Aorta (tissue), 5 donors: ENCODE results near the gene BOD1. TPM values are rescaled to one million over a fixed set of nuclear protein-coding genes. Genes with fewer than 3 reads are reported as not detected.

Source experiments
- ATAC-seq: fragments of 200-7000 bp; cut with Tn5 transposase; one replicate; pipeline ENCODE4 v1.9.1; 2022; ENCODE audit warnings: moderate library complexity; ENCODE audit not compliant: low FRiP score
- DNase-seq, 2 donors: peaks; one replicate each; pipeline ENCODE4 v3.0.0-alpha.2; 2020
- H3K27ac ChIP-seq, 2 donors: one replicate each; pipeline ENCODE4 v1.5.1; 2013; ENCODE audit warnings: low read length in 2 of 2, mild to moderate bottlenecking in 2 of 2, moderate library complexity in 2 of 2, control low read depth in 1 of 2, inconsistent platforms in 1 of 2, low read depth in 1 of 2
- H3K27me3 ChIP-seq, 2 donors: one replicate each; pipeline ENCODE4 v1.6.1; 2013; ENCODE audit warnings: control low read depth in 1 of 2, low read length in 1 of 2, mild to moderate bottlenecking in 1 of 2, moderate library complexity in 1 of 2; ENCODE audit not compliant: insufficient read depth in 2 of 2, control insufficient read depth in 1 of 2
- H3K36me3 ChIP-seq, 2 donors: one replicate each; pipeline ENCODE4 v1.6.1; 2013; ENCODE audit warnings: control low read depth in 1 of 2, low read length in 1 of 2, mild to moderate bottlenecking in 1 of 2; ENCODE audit not compliant: insufficient read depth in 2 of 2, control insufficient read depth in 1 of 2
- H3K4me1 ChIP-seq, 2 donors: one replicate each; pipeline ENCODE4 v1.6.1; 2013; ENCODE audit warnings: low read length in 2 of 2, control low read depth in 1 of 2, mild to moderate bottlenecking in 1 of 2, moderate library complexity in 1 of 2; ENCODE audit not compliant: insufficient read depth in 2 of 2, control insufficient read depth in 1 of 2
- H3K4me3 ChIP-seq, 2 donors: one replicate each; pipeline ENCODE4 v1.5.1; 2013; ENCODE audit warnings: low read length in 2 of 2, control low read depth in 1 of 2, mild to moderate bottlenecking in 1 of 2
- H3K9me3 ChIP-seq: one replicate; pipeline ENCODE4 v1.6.1; 2013; ENCODE audit warnings: mild to moderate bottlenecking, low read length; ENCODE audit not compliant: control insufficient read depth
- WGBS, 2 donors: extraction: QIAGEN DNeasy Blood & Tissue Kit; methylation state at CpG; one replicate each; pipeline ENCODE4 v1.1.7; 2013; 5-methylcytosine and 5-hydroxymethylcytosine counted together
- intact Hi-C, 2 donors: fragments of 100-400 bp; cut with DNase I; formaldehyde crosslinking; loops; one replicate each; pipeline versions ENCODE4 v1.14.2 to v1.15.0; 2022
- polyA plus RNA-seq, 2 donors: library from polyadenylated mRNA; stranded (reverse); fragments of 200-250 nt; gene quantifications; one replicate each; pipeline ENCODE4 v1.2.3, GENCODE V29; 2013
- total RNA-seq, 2 donors: library from RNA; stranded (reverse); fragmentation: NEBNext Ultra II Directional; extraction: Animal tissue kit (Norgen Biotek cat#: 25700); gene quantifications; one replicate each; pipeline ENCODE4 v1.2.1, GENCODE V29; 2021
- donor health status: healthy with polysubstance abuse.
- donor health status: Bipolar disorder and iron deficiency.
- donor health status: DM: no; HTN: no; CAD: no.
- donor health status: DM: no; HTN: no; CAD: no.
- donor health status: DM: yes; HTN: yes; CAD: no.

BOD1 gene
- total and polyA plus RNA-seq, 4 donors, result 27.8 to 48.8 (median 34.3) TPM

DNA sequence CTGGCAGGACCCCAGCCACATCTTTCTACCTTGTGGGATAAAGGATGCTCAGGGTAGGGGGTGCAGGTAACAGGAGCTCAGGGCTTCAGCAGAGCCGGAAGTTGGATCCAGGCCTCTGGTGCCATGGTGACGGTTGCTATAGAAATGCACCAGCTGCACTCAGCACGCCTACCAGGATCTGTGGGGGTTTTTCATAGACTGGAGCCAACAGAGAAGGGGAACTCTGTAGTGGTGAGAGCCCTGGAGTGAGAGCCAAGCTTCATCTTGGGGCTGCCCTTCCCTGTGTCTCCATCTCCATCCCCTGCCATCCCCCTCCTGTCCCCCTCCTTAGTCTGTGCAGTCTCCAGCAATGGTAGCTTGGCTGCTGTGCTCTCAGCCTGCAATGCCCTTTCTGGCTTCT lies 27.5 kb upstream of the BOD1 start:
- intact Hi-C loops, result no loop called here
- H3K27me3 ChIP-seq, result no peaks in the 10 kb centered on the region
- ATAC-seq (no peak), DNase-seq (no peak)
- no peaks in the 10 kb centered on the region for H3K9me3 ChIP-seq
- no peak overlapping the region for H3K27ac ChIP-seq
- H3K4me1 ChIP-seq, result no peaks in the 10 kb centered on the region
- WGBS, 2 donors, result 67 to 75% methylated on average over 3 of the region's 3 CpGs
- no peak overlapping the region for H3K4me3 ChIP-seq
- H3K36me3 ChIP-seq, result no peaks in the 10 kb centered on the region

DNA sequence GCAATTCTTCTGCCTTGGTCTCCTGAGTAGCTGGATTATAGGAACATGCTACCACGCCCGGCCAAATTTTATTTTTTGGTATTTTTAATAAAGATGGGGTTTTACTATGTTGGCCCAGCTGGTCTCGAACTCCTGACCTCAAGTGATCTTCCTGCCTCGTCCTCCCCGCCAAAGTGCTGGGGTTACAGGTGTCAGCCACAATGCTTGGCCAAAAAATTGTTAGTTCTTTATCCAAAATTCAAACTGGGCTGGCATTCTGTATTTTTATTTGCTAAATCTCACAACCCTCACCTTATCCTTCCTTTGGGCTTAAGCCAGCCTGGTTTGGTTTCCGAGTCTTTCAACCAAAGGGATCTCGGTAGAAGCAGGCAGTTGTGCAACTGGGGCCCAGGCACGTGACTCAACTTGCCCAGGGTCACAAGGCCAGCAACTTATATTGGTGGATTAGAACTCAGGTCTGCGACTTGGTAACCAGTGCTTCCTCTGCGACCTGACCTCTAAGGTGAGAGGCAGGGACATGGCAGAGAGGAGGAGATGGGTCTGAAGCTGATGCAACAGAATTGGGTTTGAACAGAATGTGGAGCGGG lies 26.5 kb upstream of the BOD1 start:
- Histone ChIP-seq H3K27me3 (no peaks in the 10 kb centered on the region), H3K4me1 (no peaks in the 10 kb centered on the region), H3K36me3 (no peaks in the 10 kb centered on the region), H3K9me3 (no peaks in the 10 kb centered on the region), H3K27ac (no peak overlapping the region), H3K4me3 (no peak overlapping the region)
- ATAC-seq, result no peak
- DNase-seq, result no peak
- 95 to 97% methylated on average over 11 of the region's 11 CpGs for WGBS, 2 donors
- intact Hi-C loops, result no loop called here

DNA sequence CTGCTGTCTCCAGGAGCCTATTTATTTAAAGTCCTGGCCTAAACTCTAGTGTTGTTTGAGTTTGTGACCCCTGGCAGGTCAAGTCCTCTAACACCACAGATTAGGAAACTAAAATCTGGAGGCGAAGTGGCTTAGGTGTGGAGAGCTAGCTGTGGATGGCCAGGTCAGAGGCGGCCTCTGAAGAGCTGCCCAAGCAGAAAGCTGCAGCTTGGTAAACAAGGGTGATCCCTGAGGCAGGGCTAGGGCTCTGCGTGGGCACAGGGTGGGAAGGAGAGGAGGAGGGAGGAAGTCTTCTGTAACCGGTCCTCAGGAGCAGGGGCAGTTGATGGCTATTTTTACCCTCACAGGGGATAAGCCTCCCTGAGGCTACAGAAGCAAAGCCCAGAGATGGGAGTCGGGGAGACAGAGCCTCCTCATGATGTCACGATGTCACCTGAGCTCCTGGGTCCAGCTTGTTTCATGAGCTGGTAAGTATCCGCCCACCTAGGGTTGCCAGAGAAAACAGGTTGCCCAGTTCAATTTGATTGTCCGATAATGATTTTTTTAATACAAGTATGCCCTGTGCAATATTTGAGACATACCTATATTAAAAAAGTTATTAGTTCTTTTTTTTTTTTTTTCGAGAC lies 25.9 kb upstream of the BOD1 start:
- Histone ChIP-seq H3K4me3 (no peak overlapping the region), H3K27ac (no peak overlapping the region), H3K27me3 (no peaks in the 10 kb centered on the region), H3K36me3 (no peaks in the 10 kb centered on the region), H3K9me3 (no peaks in the 10 kb centered on the region), H3K4me1 (no peaks in the 10 kb centered on the region)
- ATAC-seq, result no peak
- WGBS, 2 donors, result 86 to 90% methylated on average over 9 of the region's 9 CpGs
- no peak for DNase-seq
- intact Hi-C loops, result no loop called here

DNA sequence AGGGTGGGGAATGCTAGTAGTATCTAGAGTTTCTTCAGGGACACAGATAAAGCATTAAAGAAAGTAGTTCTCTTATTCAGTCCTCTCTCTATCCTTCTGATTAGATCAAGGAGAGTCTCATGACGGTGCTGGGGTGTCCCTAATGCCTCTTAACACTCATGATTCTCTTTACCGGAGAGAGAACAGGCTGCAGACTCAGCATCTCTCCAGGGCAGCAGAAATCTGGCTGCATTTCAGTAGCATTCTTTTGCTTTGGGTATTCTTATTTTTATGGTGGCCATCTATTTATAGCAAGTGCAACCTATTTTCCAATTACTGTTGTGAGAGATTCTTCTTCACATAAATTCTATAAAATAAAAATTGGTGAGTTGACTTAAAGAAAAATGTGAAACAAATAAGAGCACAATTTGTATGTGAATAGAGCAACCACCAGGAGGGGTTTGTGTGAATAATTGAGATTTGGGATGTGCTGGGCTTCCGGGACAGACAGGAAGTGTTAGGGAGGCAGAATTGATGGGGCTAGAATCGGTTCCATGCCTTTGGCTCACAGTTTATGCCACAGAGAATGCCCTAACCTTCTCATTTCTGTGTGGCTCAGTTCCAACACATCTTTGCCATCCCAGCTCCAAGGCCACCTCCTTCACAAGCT lies 23.8 kb upstream of the BOD1 start:
- no peaks in the 10 kb centered on the region for H3K4me1 ChIP-seq
- DNase-seq, result no peak
- H3K9me3 ChIP-seq, result no peaks in the 10 kb centered on the region
- H3K4me3 ChIP-seq, result no peak overlapping the region
- intact Hi-C loops, result no loop called here
- H3K36me3 ChIP-seq, result no peaks in the 10 kb centered on the region
- 29 to 30% methylated on average over 4 of the region's 4 CpGs for WGBS, 2 donors
- no peaks in the 10 kb centered on the region for H3K27me3 ChIP-seq
- no peak overlapping the region for H3K27ac ChIP-seq
- no peak for ATAC-seq

DNA sequence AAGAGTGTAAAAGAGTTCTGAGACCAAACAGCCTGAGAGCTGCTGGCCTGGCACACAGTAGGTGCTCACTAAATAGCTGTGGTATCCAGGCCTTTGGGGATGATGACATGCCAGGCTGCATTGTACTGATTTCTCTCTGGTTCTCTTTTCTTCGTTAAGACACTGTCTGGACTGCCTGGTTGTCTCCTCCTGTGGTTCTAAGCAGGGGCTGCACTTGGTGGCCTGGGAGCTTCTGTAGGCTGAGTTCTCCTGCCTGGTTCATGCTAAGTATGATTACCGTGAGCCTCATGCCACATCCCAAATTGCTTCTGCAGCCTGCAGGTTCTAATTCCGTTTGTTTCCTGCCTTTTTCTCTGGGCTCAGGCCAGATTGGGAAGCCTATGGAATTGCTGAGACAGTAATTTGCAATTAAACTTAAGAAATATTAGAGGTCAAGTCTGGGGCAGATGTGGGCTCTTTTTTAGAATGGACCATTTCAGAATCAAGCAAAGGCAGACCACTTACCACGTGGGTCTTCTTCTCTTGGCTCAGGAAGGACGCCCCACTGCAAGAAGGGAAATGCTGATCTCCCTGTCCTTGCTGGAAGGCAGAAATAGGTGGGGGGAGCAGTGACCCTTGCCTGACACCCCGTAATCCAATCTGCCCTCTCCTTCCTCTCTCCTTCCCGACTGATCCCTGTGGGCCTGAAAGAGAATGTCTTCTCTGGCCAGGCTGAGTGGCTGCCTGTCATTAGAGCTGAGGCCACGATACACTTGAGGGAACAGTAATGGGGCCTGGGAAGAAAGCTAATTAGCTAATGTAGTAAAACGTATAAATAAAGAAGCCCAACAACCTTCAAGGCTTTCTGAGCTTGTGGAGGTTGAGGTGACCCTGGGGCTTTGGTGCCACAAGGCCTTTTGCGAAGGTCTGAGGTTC lies 21.9 kb upstream of the BOD1 start:
- DNase-seq, result no peak

DNA sequence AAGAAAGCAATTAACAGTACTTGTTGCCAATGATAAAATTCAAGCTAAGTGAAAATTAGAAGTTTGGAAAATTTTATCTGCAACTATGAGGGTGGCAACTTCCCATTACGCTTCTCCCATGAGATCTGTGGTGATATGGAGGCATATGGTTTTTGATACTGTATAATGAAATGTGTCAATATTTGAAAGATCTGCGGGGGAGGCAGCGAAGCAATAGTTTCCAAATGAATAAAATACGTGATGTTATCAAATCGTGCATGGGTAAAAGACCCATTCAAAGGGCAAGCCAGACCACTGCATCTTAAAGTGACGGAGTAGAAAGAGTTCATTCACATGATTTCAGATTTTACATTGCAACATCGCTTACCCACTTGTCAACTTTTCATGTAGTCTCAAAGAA lies 20.9 kb upstream of the BOD1 start:
- H3K27me3 ChIP-seq, result no peaks in the 10 kb centered on the region
- H3K4me1 ChIP-seq, result no peaks in the 10 kb centered on the region
- ATAC-seq (no peak), DNase-seq (no peak)
- intact Hi-C loops, result no loop called here
- H3K36me3 ChIP-seq, result no peaks in the 10 kb centered on the region
- no peaks in the 10 kb centered on the region for H3K9me3 ChIP-seq
- H3K27ac ChIP-seq, result no peak overlapping the region
- no peak overlapping the region for H3K4me3 ChIP-seq
- 87% methylated on average over 7 of the region's 7 CpGs for WGBS, 2 donors

More for the DNA sequence above, 21.9 kb upstream of the BOD1 start:
- no peaks in the 10 kb centered on the region for H3K27me3 ChIP-seq
- H3K9me3 ChIP-seq, result no peaks in the 10 kb centered on the region
- H3K27ac ChIP-seq, result no peak overlapping the region
- ATAC-seq, result no peak
- H3K36me3 ChIP-seq, result no peaks in the 10 kb centered on the region
- H3K4me1 ChIP-seq, result no peaks in the 10 kb centered on the region
- 84 to 87% methylated on average over 10 of the region's 10 CpGs for WGBS, 2 donors
- H3K4me3 ChIP-seq, result no peak overlapping the region
- intact Hi-C loops, result no loop called here

DNA sequence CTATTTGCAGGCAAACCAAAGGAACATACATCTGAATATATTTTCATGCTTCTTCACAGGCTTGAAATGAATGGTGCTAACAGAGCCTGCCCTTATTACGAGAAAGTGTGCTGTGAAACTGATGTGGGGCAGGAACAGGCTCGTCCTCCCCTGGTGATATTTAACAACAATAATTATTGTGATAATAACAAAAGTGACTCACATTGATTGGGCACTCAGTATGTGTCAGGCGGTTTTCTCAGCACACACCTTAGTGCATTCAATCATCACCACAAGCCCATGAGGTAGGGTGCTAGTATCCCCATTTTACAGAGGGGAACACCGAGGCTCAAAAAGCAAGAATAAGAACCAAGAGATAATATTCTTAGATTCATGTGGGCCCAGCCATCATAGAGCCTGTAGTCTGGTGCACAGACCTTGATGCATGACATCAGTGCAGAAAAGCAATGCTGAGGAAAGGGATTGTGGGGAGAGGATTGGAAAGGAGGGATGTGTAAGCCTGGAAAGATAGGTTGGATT lies 18.1 kb upstream of the BOD1 start:
- intact Hi-C loops, result loop anchor here in 1 of 2 donors (5.0 kb wide), 1 partner anchor 198 kb away; no protein-coding TSS in a partner anchor
- H3K9me3 ChIP-seq, result no peaks in the 10 kb centered on the region
- ATAC-seq, result no peak
- H3K27me3 ChIP-seq, result no peaks in the 10 kb centered on the region
- no peak overlapping the region for H3K27ac ChIP-seq
- H3K4me1 ChIP-seq, result no peaks in the 10 kb centered on the region
- WGBS, 2 donors, result 94 to 96% methylated on average over 4 of the region's 4 CpGs
- no peak overlapping the region for H3K4me3 ChIP-seq
- DNase-seq, result no peak
- H3K36me3 ChIP-seq, result no peaks in the 10 kb centered on the region

DNA sequence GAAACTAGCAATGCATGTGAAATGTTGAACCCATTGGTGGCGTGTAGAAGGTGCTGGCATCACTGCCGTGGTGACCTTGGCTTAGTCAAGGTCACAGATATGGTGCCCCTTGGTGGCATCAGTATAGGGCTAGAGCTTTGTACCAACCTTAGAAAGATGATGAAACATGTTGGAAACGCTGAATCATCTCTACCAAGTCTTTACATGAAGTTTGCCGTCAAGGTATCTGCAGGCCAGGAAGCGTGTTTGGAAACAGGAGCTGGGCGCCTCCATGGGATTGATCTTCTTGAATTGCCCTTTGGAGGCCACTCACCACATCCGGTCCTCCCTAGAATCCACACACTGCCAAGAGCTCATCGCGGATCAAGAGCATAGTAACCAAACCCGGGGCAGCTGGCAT lies 16.9 kb upstream of the BOD1 start:
- ATAC-seq (no peak), DNase-seq (no peak)
- H3K27me3 ChIP-seq, result no peaks in the 10 kb centered on the region
- no peak overlapping the region for H3K27ac ChIP-seq
- 91 to 95% methylated on average over 10 of the region's 10 CpGs for WGBS, 2 donors
- intact Hi-C loops, result loop anchor here in 1 of 2 donors (5.0 kb wide), 1 partner anchor 199 kb away; no protein-coding TSS in a partner anchor
- no peak overlapping the region for H3K4me3 ChIP-seq
- H3K4me1 ChIP-seq, result no peaks in the 10 kb centered on the region
- no peaks in the 10 kb centered on the region for H3K36me3 ChIP-seq
- H3K9me3 ChIP-seq, result no peaks in the 10 kb centered on the region
